Subcutaneous abdominal adipose tissue (tissue), 5 donors: ENCODE results near the gene TMEM233.

Experiments
- H3K27ac ChIP-seq: one replicate; pipeline ENCODE4 v1.7.0; 2013; ENCODE audit warnings: low read depth, mild to moderate bottlenecking, inconsistent platforms, low read length, moderate library complexity
- H3K27me3 ChIP-seq, 5 donors: one replicate each; pipeline ENCODE4 v1.7.0; 2013; ENCODE audit warnings: low read length in 5 of 5, inconsistent platforms in 1 of 5; ENCODE audit not compliant: control insufficient read depth in 5 of 5, insufficient read depth in 4 of 5
- H3K36me3 ChIP-seq, 5 donors: one replicate each; pipeline ENCODE4 v1.7.0; 2013; ENCODE audit warnings: low read length in 5 of 5; ENCODE audit not compliant: control insufficient read depth in 5 of 5, insufficient read depth in 5 of 5
- H3K4me1 ChIP-seq, 5 donors: one replicate each; pipeline ENCODE4 v1.7.0; 2013; ENCODE audit warnings: low read length in 5 of 5, mild to moderate bottlenecking in 3 of 5, moderate library complexity in 1 of 5; ENCODE audit not compliant: control insufficient read depth in 5 of 5, insufficient read depth in 5 of 5
- H3K4me3 ChIP-seq, 5 donors: one replicate each; pipeline ENCODE4 v1.7.0; 2013; ENCODE audit warnings: low read length in 5 of 5, low read depth in 1 of 5
- H3K9ac ChIP-seq, 5 donors: one replicate each; pipeline ENCODE4 v1.7.0; 2013; ENCODE audit warnings: low read length in 5 of 5, mild to moderate bottlenecking in 4 of 5, moderate library complexity in 3 of 5
- H3K9me3 ChIP-seq, 5 donors: one replicate each; pipeline ENCODE4 v1.7.0; 2013; ENCODE audit warnings: low read length in 5 of 5; ENCODE audit not compliant: control insufficient read depth in 5 of 5
- donor health status: healthy.
- donor health status: healthy.
- donor health status: healthy.
- donor health status: healthy.
- donor health status: healthy.

TMEM233 gene

DNA sequence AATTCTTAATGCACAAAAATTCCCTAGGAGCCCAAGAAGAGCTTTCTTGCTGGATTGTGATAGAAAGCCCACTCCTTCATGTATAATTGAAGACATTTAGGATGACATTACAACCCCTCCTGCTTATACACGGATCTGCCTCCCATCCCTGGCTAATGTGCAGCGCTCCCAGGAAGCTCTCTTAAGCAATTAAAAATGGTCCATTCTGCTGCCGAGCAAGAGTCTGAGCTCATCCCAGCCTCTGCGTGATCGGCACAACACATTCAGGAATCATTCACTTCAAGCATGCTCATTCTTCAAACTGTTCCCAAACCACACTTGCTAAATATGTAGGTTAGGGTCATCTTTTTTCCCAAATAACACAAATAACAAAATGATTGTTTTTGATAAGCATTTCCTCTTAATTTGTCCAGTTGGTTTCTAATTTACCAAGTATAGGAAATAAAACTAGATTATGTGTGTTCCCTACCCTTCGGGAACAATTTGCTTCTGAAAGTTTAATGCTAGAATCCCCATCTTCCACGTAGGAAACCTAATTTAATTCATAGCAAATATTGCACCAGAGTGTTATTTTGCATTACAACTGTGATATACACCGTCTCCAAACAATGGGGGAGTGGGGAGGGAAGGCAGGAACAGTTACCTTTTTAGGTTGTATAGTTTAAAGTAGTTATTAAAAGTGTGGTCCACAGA, 17.3 kb upstream of the TMEM233 start:
- Histone ChIP-seq H3K27me3 (peaks cover 0 to 2% (median 0%) of the 10 kb centered on the region in 5 donors), H3K27ac (no peak overlapping the region)

GRCh38 chr12:119576915-119577314, 16.7 kb upstream of the TMEM233 start:
- Histone ChIP-seq H3K9me3 (no peaks in the 10 kb centered on the region), H3K36me3 (no peaks in the 10 kb centered on the region), H3K9ac (no peak overlapping the region), H3K4me1 (peaks cover 0 to 8% (median 0%) of the 10 kb centered on the region in 5 donors), H3K4me3 (no peak overlapping the region), H3K27ac (no peak overlapping the region), H3K27me3 (peaks cover 0 to 2% (median 0%) of the 10 kb centered on the region in 5 donors)

More for the DNA sequence above, 17.3 kb upstream of the TMEM233 start:
- Histone ChIP-seq H3K9me3 (no peaks in the 10 kb centered on the region), H3K36me3 (no peaks in the 10 kb centered on the region), H3K4me1 (peaks cover 0 to 8% (median 0%) of the 10 kb centered on the region in 5 donors), H3K9ac (no peak overlapping the region), H3K4me3 (no peak overlapping the region)

GRCh38 chr12:119578112-119578511, 15.5 kb upstream of the TMEM233 start:
- Histone ChIP-seq H3K9ac (no peak overlapping the region), H3K36me3 (no peaks in the 10 kb centered on the region), H3K9me3 (no peaks in the 10 kb centered on the region), H3K27me3 (peaks cover 0 to 2% (median 0%) of the 10 kb centered on the region in 5 donors), H3K27ac (no peak overlapping the region), H3K4me3 (no peak overlapping the region), H3K4me1 (peaks cover 0 to 8% (median 0%) of the 10 kb centered on the region in 5 donors)

- H3K4me1 ChIP-seq: peaks cover 0 to 15% (median 8%) of the 10 kb centered on the region in 5 donors
- H3K27me3 ChIP-seq: peaks cover 2 to 20% (median 12%) of the 10 kb centered on the region in 5 donors
- no peaks in the 10 kb centered on the region for H3K36me3 ChIP-seq
- H3K9me3 ChIP-seq: no peaks in the 10 kb centered on the region
- no peak overlapping the region for H3K4me3 ChIP-seq
- H3K9ac ChIP-seq: no peak overlapping the region
- H3K27ac ChIP-seq: no peak overlapping the region
Measured at GRCh38 chr12:119589097-119589496, 4.5 kb upstream of the TMEM233 start.

DNA sequence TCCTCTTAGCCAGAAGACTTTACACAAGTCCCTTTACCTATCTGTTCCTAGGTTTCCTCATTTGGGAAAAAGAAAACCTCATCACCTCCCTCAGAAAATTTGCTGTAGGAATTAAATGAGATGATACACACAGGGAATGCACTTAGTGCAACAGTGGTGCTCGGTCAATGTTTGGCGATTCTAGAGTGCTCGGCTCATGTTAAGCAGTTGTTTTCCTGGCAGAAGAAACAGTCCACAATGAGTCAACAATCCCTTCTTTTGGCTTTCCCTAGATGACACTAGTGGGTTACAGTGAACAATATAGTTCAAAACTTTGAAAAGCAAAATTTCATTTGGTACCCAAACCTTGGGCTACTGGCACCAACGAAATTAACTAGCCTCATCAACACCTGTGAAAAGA, 3.9 kb upstream of the TMEM233 start:
- Histone ChIP-seq H3K9me3 (no peaks in the 10 kb centered on the region), H3K27ac (no peak overlapping the region), H3K27me3 (peaks cover 3 to 25% (median 13%) of the 10 kb centered on the region in 5 donors), H3K4me1 (peaks cover 0 to 17% (median 8%) of the 10 kb centered on the region in 5 donors), H3K36me3 (no peaks in the 10 kb centered on the region), H3K4me3 (no peak overlapping the region), H3K9ac (no peak overlapping the region)

DNA sequence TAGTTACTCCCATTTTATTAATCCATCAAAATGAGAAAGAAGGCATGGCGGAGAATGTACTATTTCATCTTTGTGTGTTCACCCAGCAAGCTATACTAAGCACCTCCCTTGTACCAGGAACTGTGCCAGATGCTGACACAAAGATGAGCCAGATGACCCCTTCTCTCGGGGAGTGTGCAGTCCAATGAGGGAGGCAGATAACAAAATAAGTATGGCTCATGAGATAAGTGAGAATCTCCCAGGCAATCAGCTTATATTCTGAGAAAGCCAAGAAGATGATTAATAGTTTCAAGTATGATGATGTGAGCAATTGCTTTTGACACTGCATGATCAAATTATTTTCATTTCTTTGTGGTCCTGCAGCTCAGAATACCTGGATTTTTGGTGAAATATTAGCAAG, 1.3 kb upstream of the TMEM233 start:
- Histone ChIP-seq H3K27ac (no peak overlapping the region), H3K4me3 (no peak overlapping the region), H3K4me1 (peaks cover 0 to 36% (median 10%) of the 10 kb centered on the region in 5 donors), H3K9ac (no peak overlapping the region), H3K9me3 (no peaks in the 10 kb centered on the region), H3K36me3 (no peaks in the 10 kb centered on the region), H3K27me3 (peaks cover 12 to 43% (median 18%) of the 10 kb centered on the region in 5 donors)

GRCh38 chr12:119594399-119594730, 791 bp downstream of the TMEM233 start:
- no peak overlapping the region for H3K27ac ChIP-seq
- H3K9ac ChIP-seq: peak overlapping the region in 1 of 5 donors; percentile 42
- peaks cover 0 to 36% (median 8%) of the 10 kb centered on the region in 5 donors for H3K4me1 ChIP-seq
- H3K9me3 ChIP-seq: no peaks in the 10 kb centered on the region
- peak overlapping the region; percentile 30 to 72 (median 65) for H3K4me3 ChIP-seq
- H3K36me3 ChIP-seq: no peaks in the 10 kb centered on the region
- H3K27me3 ChIP-seq: peaks cover 12 to 51% (median 18%) of the 10 kb centered on the region in 5 donors

DNA sequence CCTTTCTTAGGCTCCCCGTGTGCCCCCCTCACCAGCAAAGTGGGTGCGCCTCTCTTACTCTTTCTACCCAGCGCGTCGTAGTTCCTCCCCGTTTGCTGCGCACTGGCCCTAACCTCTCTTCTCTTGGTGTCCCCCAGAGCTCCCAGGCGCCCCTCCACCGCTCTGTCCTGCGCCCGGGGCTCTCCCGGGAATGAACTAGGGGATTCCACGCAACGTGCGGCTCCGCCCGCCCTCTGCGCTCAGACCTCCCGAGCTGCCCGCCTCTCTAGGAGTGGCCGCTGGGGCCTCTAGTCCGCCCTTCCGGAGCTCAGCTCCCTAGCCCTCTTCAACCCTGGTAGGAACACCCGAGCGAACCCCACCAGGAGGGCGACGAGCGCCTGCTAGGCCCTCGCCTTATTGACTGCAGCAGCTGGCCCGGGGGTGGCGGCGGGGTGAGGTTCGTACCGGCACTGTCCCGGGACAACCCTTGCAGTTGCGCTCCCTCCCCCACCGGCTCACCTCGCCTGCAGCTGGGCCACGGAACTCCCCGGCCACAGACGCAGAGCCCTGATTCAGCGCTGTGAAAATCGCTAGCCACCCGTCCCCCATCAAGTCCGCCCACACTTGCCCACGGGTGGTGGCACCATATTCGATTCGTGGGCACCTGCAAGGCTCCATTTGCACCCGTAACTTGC, 1.3 kb downstream of the TMEM233 start:
- Histone ChIP-seq H3K36me3 (no peaks in the 10 kb centered on the region), H3K27ac (no peak overlapping the region), H3K4me3 (peak overlapping the region; percentile 30 to 72 (median 65)), H3K9me3 (no peaks in the 10 kb centered on the region), H3K9ac (peak overlapping the region in 1 of 5 donors; percentile 7), H3K27me3 (peaks cover 12 to 51% (median 18%) of the 10 kb centered on the region in 5 donors), H3K4me1 (peaks cover 0 to 33% (median 8%) of the 10 kb centered on the region in 5 donors)

DNA sequence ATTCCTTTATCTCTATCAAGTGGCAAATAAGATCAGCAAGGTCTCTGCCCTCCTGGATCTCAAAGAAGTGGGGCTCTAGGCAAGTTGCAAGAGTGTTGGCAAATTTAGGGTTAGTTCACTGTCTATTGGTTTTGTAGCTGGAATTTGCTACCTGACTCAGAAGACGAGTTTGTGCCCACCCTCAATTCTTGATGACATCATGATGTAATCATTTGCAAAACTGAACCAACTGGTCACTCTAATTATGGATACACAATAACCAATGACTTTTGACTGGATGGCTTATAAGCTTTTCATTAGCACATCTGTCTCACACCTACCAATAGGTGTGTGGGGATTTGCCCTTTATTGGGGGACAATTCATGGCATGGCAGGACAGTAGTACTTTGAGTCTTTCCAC, 4.6 kb downstream of the TMEM233 start:
- peaks cover 12 to 40% (median 13%) of the 10 kb centered on the region in 5 donors for H3K27me3 ChIP-seq
- no peak overlapping the region for H3K9ac ChIP-seq
- no peaks in the 10 kb centered on the region for H3K36me3 ChIP-seq
- peaks cover 0 to 30% (median 8%) of the 10 kb centered on the region in 5 donors for H3K4me1 ChIP-seq
- H3K27ac ChIP-seq: no peak overlapping the region
- H3K4me3 ChIP-seq: no peak overlapping the region
- no peaks in the 10 kb centered on the region for H3K9me3 ChIP-seq
